IMR-90 (cell line): Measurements from ENCODE around the gene ZKSCAN1. TPM values are rescaled to one million over a fixed set of nuclear protein-coding genes. Genes with fewer than 3 reads are reported as not detected.

Source experiments
- ATAC-seq: fragments of 200-7000 bp; cut with Tn5 transposase; 2 replicates; pipeline ENCODE4 v1.9.1; 2020; ENCODE audit warnings: low read depth, mild to moderate bottlenecking, moderate library complexity
- BruUV-seq: library from RNA; stranded (reverse); fragments of 400-500 nt; replicated peaks from 2 replicates; lab custom pipeline; 2021; lab: Mats Ljungman, UMichigan
- CTCF ChIA-PET: fragments of 300-600 bp; formaldehyde crosslinking; extraction: SDS; loops from one replicate; lab custom pipeline; 2021; ENCODE audit warnings: antibody characterized with exemption; lab: Yijun Ruan, JAX
- POLR2A ChIA-PET: fragments of 300-600 bp; sonication (Branson Sonifier 250); formaldehyde crosslinking; loops from one replicate; lab custom pipeline; 2022; ENCODE audit warnings: antibody characterized with exemption; ENCODE audit not compliant: unreplicated experiment; lab: Charles Lee
- DNase-seq: peaks from one replicate; pipeline ENCODE4 v3.0.0; 2013
- H2AFZ ChIP-seq: replicated peaks from 2 replicates; pipeline ENCODE3; 2013; ENCODE audit warnings: low read length, mild to moderate bottlenecking; ENCODE audit not compliant: poor library complexity
- H2AK5ac ChIP-seq: 2 replicates; pipeline ENCODE4 v1.6.1; 2013; ENCODE audit warnings: low read depth, low read length, inconsistent platforms
- H2AK9ac ChIP-seq: replicated peaks from 2 replicates; pipeline ENCODE3; 2013; ENCODE audit warnings: mild to moderate bottlenecking, low read depth, low read length, moderate library complexity; ENCODE audit not compliant: poor library complexity
- H2BK120ac ChIP-seq: 2 replicates; pipeline ENCODE4 v1.6.1; 2013; ENCODE audit warnings: low read depth, low read length, inconsistent platforms
- H2BK15ac ChIP-seq: 3 replicates; pipeline ENCODE4 v1.6.1; 2013; ENCODE audit warnings: low read depth, low read length, inconsistent platforms
- H2BK20ac ChIP-seq: 2 replicates; pipeline ENCODE4 v1.6.1; 2013; ENCODE audit warnings: low read depth, mild to moderate bottlenecking, inconsistent platforms, low read length, moderate library complexity
- H2BK5ac ChIP-seq: 2 replicates; pipeline ENCODE4 v1.6.1; 2013; ENCODE audit warnings: mild to moderate bottlenecking, low read depth, low read length, inconsistent platforms; ENCODE audit not compliant: poor library complexity, severe bottlenecking
- H3K14ac ChIP-seq: replicated peaks from 2 replicates; pipeline ENCODE4 v1.6.1; 2013; ENCODE audit warnings: low read depth, low read length, inconsistent platforms
- H3K18ac ChIP-seq: 2 replicates; pipeline ENCODE4 v1.6.1; 2013; ENCODE audit warnings: low read depth, low read length, control low read depth
- H3K23ac ChIP-seq: 2 replicates; pipeline ENCODE4 v1.6.1; 2013; ENCODE audit warnings: low read depth, low read length, inconsistent platforms
- H3K27ac ChIP-seq: 2 replicates; pipeline ENCODE4 v1.5.1; 2013; ENCODE audit warnings: mild to moderate bottlenecking, control low read depth, low read length; ENCODE audit not compliant: insufficient read depth
- H3K27me3 ChIP-seq: 2 replicates; pipeline ENCODE4 v1.6.1; 2013; ENCODE audit warnings: low read length; ENCODE audit not compliant: control insufficient read depth, insufficient read depth
- H3K36me3 ChIP-seq: 2 replicates; pipeline ENCODE4 v1.6.1; 2013; ENCODE audit warnings: low read length, mixed read lengths; ENCODE audit not compliant: control insufficient read depth, insufficient read depth
- H3K4ac ChIP-seq: 2 replicates; pipeline ENCODE4 v1.6.1; 2013; ENCODE audit warnings: low read depth, low read length, inconsistent platforms
- H3K4me1 ChIP-seq: 2 replicates; pipeline ENCODE4 v1.6.1; 2013; ENCODE audit warnings: low read length, mixed read lengths; ENCODE audit not compliant: control insufficient read depth, insufficient read depth
- H3K4me2 ChIP-seq: 2 replicates; pipeline ENCODE4 v1.6.1; 2013; ENCODE audit warnings: low read depth, mild to moderate bottlenecking, control low read depth, low read length, moderate library complexity
- H3K4me3 ChIP-seq: 2 replicates; pipeline ENCODE4 v1.5.1; 2013; ENCODE audit warnings: low read depth, mild to moderate bottlenecking, control low read depth, low read length, moderate library complexity; ENCODE audit not compliant: insufficient read depth
- H3K56ac ChIP-seq: 2 replicates; pipeline ENCODE4 v1.6.1; 2013; ENCODE audit warnings: low read length, inconsistent platforms; ENCODE audit not compliant: insufficient read depth; ENCODE audit errors: extremely low read depth
- H3K79me1 ChIP-seq, 2 experiments: 2 replicates each; pipeline ENCODE4 v1.6.1; 2013; ENCODE audit warnings: low read length in 2 of 2, inconsistent platforms in 1 of 2, low read depth in 1 of 2
- H3K9ac ChIP-seq: 2 replicates; pipeline ENCODE4 v1.6.1; 2013; ENCODE audit warnings: low read depth, low read length, control low read depth
- H3K9me1 ChIP-seq: 2 replicates; pipeline ENCODE4 v1.6.1; 2013; ENCODE audit warnings: low read length, inconsistent platforms; ENCODE audit not compliant: insufficient read depth
- H3K9me3 ChIP-seq: 2 replicates; pipeline ENCODE4 v1.6.1; 2013; ENCODE audit warnings: low read length; ENCODE audit not compliant: control insufficient read depth, insufficient read depth
- H4K20me1 ChIP-seq: 2 replicates; pipeline ENCODE4 v1.6.1; 2013; ENCODE audit warnings: low read length, inconsistent platforms; ENCODE audit not compliant: insufficient read depth
- H4K5ac ChIP-seq: 2 replicates; pipeline ENCODE4 v1.6.1; 2013; ENCODE audit warnings: mild to moderate bottlenecking, low read depth, low read length, control low read depth
- H4K8ac ChIP-seq, 2 experiments: 2 replicates each; pipeline ENCODE4 v1.6.1; 2013; ENCODE audit warnings: low read depth in 2 of 2, low read length in 2 of 2, control low read depth in 1 of 2, inconsistent platforms in 1 of 2
- H4K91ac ChIP-seq: 2 replicates; pipeline ENCODE4 v1.6.1; 2013; ENCODE audit warnings: low read depth, low read length, inconsistent platforms; ENCODE audit not compliant: insufficient read depth
- BHLHE40 ChIP-seq: fragments of 150-350 bp; IDR thresholded peaks from 2 replicates; pipeline ENCODE4 v1.6.1; 2016; ENCODE audit warnings: mild to moderate bottlenecking, low read depth, low read length
- CEBPB ChIP-seq: IDR thresholded peaks from 2 replicates; pipeline ENCODE4 v1.6.1; 2012; ENCODE audit warnings: low read depth, low read length, improper control_type of control experiment
- CHD1 ChIP-seq: IDR thresholded peaks from 2 replicates; pipeline ENCODE4 v1.6.1; 2012; ENCODE audit warnings: low read depth, low read length, improper control_type of control experiment
- CTCF ChIP-seq: conservative IDR thresholded peaks from 2 replicates; pipeline ENCODE4 v1.5.1; 2012; ENCODE audit warnings: mild to moderate bottlenecking, low read depth, low read length, improper control_type of control experiment
- ELK1 ChIP-seq: fragments of 150-350 bp; IDR thresholded peaks from 2 replicates; pipeline ENCODE4 v1.6.1; 2016; ENCODE audit warnings: low read depth, mild to moderate bottlenecking, low read length, moderate library complexity, borderline replicate concordance
- FOS ChIP-seq: fragments of 150-350 bp; IDR thresholded peaks from 2 replicates; pipeline ENCODE4 v1.6.1; 2016; ENCODE audit warnings: low read depth, low read length
- MAFK ChIP-seq: IDR thresholded peaks from 2 replicates; pipeline ENCODE4 v1.6.1; 2012; ENCODE audit warnings: low read depth, low read length, improper control_type of control experiment
- MAZ ChIP-seq: IDR thresholded peaks from 2 replicates; pipeline ENCODE4 v1.6.1; 2012; ENCODE audit warnings: low read depth, mild to moderate bottlenecking, low read length, improper control_type of control experiment, moderate library complexity, borderline replicate concordance
- MXI1 ChIP-seq: IDR thresholded peaks from 2 replicates; pipeline ENCODE4 v1.6.1; 2012; ENCODE audit warnings: low read depth, mild to moderate bottlenecking, low read length, moderate library complexity, borderline replicate concordance
- NFE2L2 ChIP-seq: fragments of 150-350 bp; IDR thresholded peaks from 2 replicates; pipeline ENCODE4 v1.6.1; 2016; ENCODE audit warnings: low read depth, mild to moderate bottlenecking, low read length
- POLR2A ChIP-seq: IDR thresholded peaks from 2 replicates; pipeline ENCODE4 v1.6.1; 2012; ENCODE audit warnings: mild to moderate bottlenecking, low read depth, low read length
- RAD21 ChIP-seq: IDR thresholded peaks from 2 replicates; pipeline ENCODE4 v1.6.1; 2012; ENCODE audit warnings: low read length, improper control_type of control experiment
- RCOR1 ChIP-seq: IDR thresholded peaks from 2 replicates; pipeline ENCODE4 v1.6.1; 2012; ENCODE audit warnings: mild to moderate bottlenecking, low read length, improper control_type of control experiment; ENCODE audit not compliant: insufficient replicate concordance
- RFX5 ChIP-seq: IDR thresholded peaks from 2 replicates; pipeline ENCODE4 v1.8.0; 2012; ENCODE audit warnings: low read depth, mild to moderate bottlenecking, low read length, moderate library complexity
- SMC3 ChIP-seq: fragments of 150-350 bp; IDR thresholded peaks from 2 replicates; pipeline ENCODE4 v1.6.1; 2016; ENCODE audit warnings: low read depth, mild to moderate bottlenecking, antibody characterized with exemption, low read length, moderate library complexity
- USF2 ChIP-seq: fragments of 150-350 bp; IDR thresholded peaks from 2 replicates; pipeline ENCODE4 v1.6.1; 2017; ENCODE audit warnings: mild to moderate bottlenecking, antibody characterized with exemption, low read length, low read depth
- WGBS, 2 experiments: methylation state at CpG; one replicate each; pipeline versions ENCODE4 v1.1.5 to v1.1.7; 2013; ENCODE audit warnings: missing lambda C conversion rate in 2 of 2; ENCODE audit not compliant: insufficient read length in 1 of 2; ENCODE audit errors: extremely low coverage in 2 of 2; 5-methylcytosine and 5-hydroxymethylcytosine counted together
- dilution Hi-C: fragments of 300-500 bp; cut with HindIII; formaldehyde crosslinking; loops from one replicate; pipeline ENCODE4 v1.14.3; 2018; ENCODE audit warnings: low sequenced_read_pairs; ENCODE audit not compliant: unreplicated experiment
- in situ Hi-C: fragments of 300-500 bp; cut with MboI; formaldehyde crosslinking; loops from 3 replicates; pipeline ENCODE4 v1.14.3; 2019; ENCODE audit warnings: low sequenced_read_pairs, inconsistent platforms, mixed read lengths
- intact Hi-C: fragments of 100-400 bp; cut with micrococcal nuclease; formaldehyde crosslinking; loops from 2 replicates; pipeline ENCODE4 v1.10.0; 2022
- polyA plus RNA-seq, 3 experiments: library from polyadenylated mRNA; depleted of rRNA; stranded (reverse); fragments of >200 nt; gene quantifications; 2 replicates each; pipeline ENCODE4 v1.2.3, GENCODE V29; 2012; ENCODE audit warnings: low replicate concordance in 1 of 3
- total RNA-seq: library from RNA; depleted of rRNA; stranded (reverse); fragments of >200 nt; gene quantifications from 2 replicates; pipeline ENCODE4 v1.2.3, GENCODE V29; 2012

ZKSCAN1 gene
- total and polyA plus RNA-seq, 2 of the 4 experiments (the other 2 are of a cell fraction): 13.7 to 40.7 TPM

- Histone ChIP-seq H3K4me2 (no peak overlapping the region), H3K9me1 (no peaks in the 10 kb centered on the region), H4K5ac (no peak overlapping the region), H4K20me1 (no peaks in the 10 kb centered on the region), H4K91ac (no peak overlapping the region), H3K4me1 (no peaks in the 10 kb centered on the region), H3K79me1 (no peaks in the 10 kb centered on the region), H3K4ac (no peak overlapping the region), H2BK15ac (no peak overlapping the region), H2AK5ac (no peak overlapping the region), H2AK9ac (no peak overlapping the region), H3K4me3 (no peak overlapping the region), H3K56ac (no peak overlapping the region), H3K27ac (no peak overlapping the region), H3K14ac (no peak overlapping the region), H2BK120ac (no peak overlapping the region), H2BK5ac (no peak overlapping the region), H3K9ac (no peak overlapping the region), H3K9me3 (no peaks in the 10 kb centered on the region), H3K27me3 (peaks cover 22% of the 10 kb centered on the region), H3K18ac (no peak overlapping the region), H3K36me3 (no peaks in the 10 kb centered on the region), H2AFZ (no peak overlapping the region), H2BK20ac (no peak overlapping the region), H4K8ac (no peak overlapping the region), H3K23ac (no peak overlapping the region)
- TF ChIP-seq CEBPB: no peak
- no peak for TF ChIP-seq MXI1
- TF ChIP-seq RAD21: no peak
- TF ChIP-seq ELK1: no peak
- TF ChIP-seq POLR2A: no peak
- TF ChIP-seq CHD1: no peak
- TF ChIP-seq MAZ: no peak
- no peak for TF ChIP-seq FOS
- TF ChIP-seq SMC3: no peak
- no peak for TF ChIP-seq RCOR1
- no peak for TF ChIP-seq BHLHE40
- no peak for TF ChIP-seq MAFK
- TF ChIP-seq NFE2L2: no peak
- no peak for TF ChIP-seq RFX5
- no peak for TF ChIP-seq USF2
- no peak for TF ChIP-seq CTCF
- no peak for DNase-seq
- dilution Hi-C loops: no loop called here
- ChIA-PET POLR2A (interaction anchor here (0.6 kb wide), 1 partner anchor 32 kb away, joined by 12 read pairs; no protein-coding TSS in a partner anchor), CTCF (no interaction called here)
- no TSS peak for BruUV-seq
- intact Hi-C loops: no loop called here
- 82% methylated on average over 2 of the region's 5 CpGs; no CpG with 5 or more reads in 1 of the 2 experiments for WGBS, 2 experiments
- no peak for ATAC-seq
- in situ Hi-C loops: loop anchor here (25.0 kb wide), 1 partner anchor 1299 kb away; no protein-coding TSS in a partner anchor
These were observed 27.6 kb upstream of the ZKSCAN1 start for GRCh38 chr7:99987846-99988245.
